GM18498 (cell line): ENCODE data around the gene GCDH.
"Not testable (repeated sequence)": the region's sequence is repeated elsewhere in the genome, so short reads cannot be mapped to it uniquely, and the experiment has no call there.

Source experiments
- ATAC-seq: cut with Tn5 transposase; IDR thresholded peaks from one replicate; pipeline ENCODE4 v1.9.1; 2021; ENCODE audit warnings: mild to moderate bottlenecking, moderate library complexity; ENCODE audit not compliant: unreplicated experiment

Gene GCDH

GRCh38 chr19:12872255-12872654, 18.7 kb upstream of the GCDH start:
- ATAC-seq: no peak

GRCh38 chr19:12872941-12873890, 17.7 kb upstream of the GCDH start:
- no peak for ATAC-seq

- no peak for ATAC-seq
Observed at GRCh38 chr19:12873891-12874745, 16.8 kb upstream of the GCDH start.

- no peak for ATAC-seq
Observed at GRCh38 chr19:12875086-12875485, 15.9 kb upstream of the GCDH start.

GRCh38 chr19:12880551-12881171, 10.3 kb upstream of the GCDH start:
- ATAC-seq: peak; percentile 28

GRCh38 chr19:12881172-12881808, 9.7 kb upstream of the GCDH start, which contains the start of gene DNASE2:
Gene DNASE2 (minus strand): TSS chr19:12881449. CDS start chr19:12881375, 74 bp downstream.
- peak; percentile 80 for ATAC-seq

GRCh38 chr19:12882589-12882988, 8.4 kb upstream of the GCDH start:
- ATAC-seq: no peak

GRCh38 chr19:12884202-12884601, 6.8 kb upstream of the GCDH start:
- no peak for ATAC-seq

- no peak for ATAC-seq
Observed at GRCh38 chr19:12884627-12884925, 6.4 kb upstream of the GCDH start.

GRCh38 chr19:12884926-12885748, 5.8 kb upstream of the GCDH start:
- ATAC-seq: no peak

- ATAC-seq: no peak
Observed at GRCh38 chr19:12885749-12886650, 5.0 kb upstream of the GCDH start.

- no peak for ATAC-seq
Observed at GRCh38 chr19:12886651-12886968, 4.3 kb upstream of the GCDH start.

GRCh38 chr19:12886969-12887747, 3.8 kb upstream of the GCDH start, which contains the start of gene KLF1:
Gene KLF1 (minus strand): TSS chr19:12887201. CDS start chr19:12887140, 61 bp downstream.
- no peak for ATAC-seq

GRCh38 chr19:12888006-12888603, 2.9 kb upstream of the GCDH start:
- ATAC-seq: no peak

- ATAC-seq: not testable (repeated sequence)
Observed at GRCh38 chr19:12890299-12890786, 617 bp upstream of the GCDH start.

- no peak for ATAC-seq
Observed at GRCh38 chr19:12891553-12892021, 627 bp downstream of the GCDH start.

GRCh38 chr19:12893582-12893981, 2.6 kb downstream of the GCDH start:
- ATAC-seq: no peak

GRCh38 chr19:12896460-12896859, 5.5 kb downstream of the GCDH start:
- no peak for ATAC-seq
